ENCODE data around the gene CPLX1.
"Not testable (repeated sequence)": the region's sequence is repeated elsewhere in the genome, so short reads cannot be mapped to it uniquely, and the experiment has no call there.

CPLX1 gene

DNA sequence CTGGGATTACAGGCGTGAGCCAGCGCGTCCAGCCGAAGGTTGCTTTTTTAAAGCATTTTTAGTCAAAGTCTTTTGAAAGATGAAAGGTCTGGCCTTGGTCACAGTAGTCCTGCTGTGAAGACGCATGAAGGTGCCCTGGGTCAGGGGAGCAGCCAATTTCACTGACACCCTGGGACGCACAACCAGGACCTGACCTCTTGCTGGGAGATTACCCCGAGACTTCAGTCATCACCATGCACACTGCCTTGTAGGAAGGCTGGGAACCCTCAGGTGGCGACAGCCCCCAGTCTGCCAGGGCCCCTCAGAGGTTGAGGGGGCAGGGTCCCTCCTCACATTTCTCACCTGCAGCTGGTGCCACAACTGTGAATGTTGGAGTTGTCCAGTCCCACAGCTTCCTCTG lies 53.2 kb downstream of the CPLX1 start:
- DNase-seq = no peak

DNA sequence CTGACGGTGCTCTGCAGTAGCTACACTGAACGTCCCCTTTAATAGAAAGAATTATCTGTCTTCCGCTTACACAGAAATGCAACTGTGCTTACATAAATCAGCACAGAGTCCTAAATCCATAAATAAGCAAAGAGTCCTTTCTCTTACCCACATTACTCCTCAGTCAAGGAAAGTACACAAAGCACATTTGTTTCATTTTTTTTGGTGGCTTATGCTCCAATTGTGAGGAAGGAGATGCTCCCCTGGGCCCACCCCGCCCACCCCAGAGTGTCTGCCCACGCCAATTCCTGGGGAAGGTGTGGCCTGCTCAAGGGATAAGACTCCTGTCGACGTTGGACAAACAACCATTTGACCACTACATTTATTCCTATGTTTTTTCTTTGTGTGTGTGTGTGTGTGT lies 53.8 kb downstream of the CPLX1 start:
- no peak for DNase-seq

- no peak for DNase-seq
Measured at GRCh38 chr4:771464-771863, 54.5 kb downstream of the CPLX1 start.

- no peak for DNase-seq
Measured at GRCh38 chr4:770022-770421, 55.9 kb downstream of the CPLX1 start.

GRCh38 chr4:769511-769910 lies 56.4 kb downstream of the CPLX1 start:
- no peak for DNase-seq

GRCh38 chr4:768995-769394 lies 56.9 kb downstream of the CPLX1 start:
- DNase-seq = no peak

GRCh38 chr4:768076-768475 lies 57.9 kb downstream of the CPLX1 start:
- no peak for DNase-seq

DNA sequence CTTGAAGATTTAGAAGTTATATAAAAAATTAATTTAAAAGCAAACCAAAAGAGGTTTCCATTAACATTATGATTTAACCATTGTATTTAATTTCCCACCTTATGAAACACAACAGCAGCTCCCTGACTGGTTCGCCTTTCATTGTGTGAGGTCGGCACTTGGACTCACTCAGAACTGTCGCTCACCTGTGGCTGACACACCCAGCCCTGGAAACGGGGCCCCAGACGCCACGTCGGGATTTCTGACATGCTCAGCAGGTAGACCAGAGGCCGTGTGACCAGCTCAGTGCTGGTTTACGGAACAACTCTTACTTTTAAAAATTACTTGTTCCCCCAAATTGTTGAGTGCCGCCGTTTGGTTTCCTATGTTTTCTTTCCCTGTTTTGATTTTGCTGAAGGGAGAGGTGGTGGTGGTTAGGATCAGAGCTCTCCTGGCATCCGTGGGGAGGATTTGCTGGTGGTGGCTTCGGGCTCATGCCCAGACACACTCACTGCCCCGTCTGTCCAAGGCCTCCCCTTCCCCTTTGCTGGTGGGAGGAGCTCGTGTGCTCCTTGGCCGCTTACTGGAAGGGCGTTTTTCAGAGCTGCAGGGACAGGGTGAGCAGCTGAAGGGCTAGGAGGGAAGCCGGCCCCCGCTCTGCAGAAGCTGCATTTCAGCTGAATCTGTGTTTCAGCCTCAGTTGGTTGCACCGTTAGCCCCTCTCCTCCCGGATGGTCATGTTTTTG lies 59.2 kb downstream of the CPLX1 start:
- DNase-seq = no peak

- no peak for DNase-seq
Measured at GRCh38 chr4:766152-766515, 59.8 kb downstream of the CPLX1 start.

GRCh38 chr4:764405-765169 lies 61.3 kb downstream of the CPLX1 start:
- no peak for DNase-seq

DNA sequence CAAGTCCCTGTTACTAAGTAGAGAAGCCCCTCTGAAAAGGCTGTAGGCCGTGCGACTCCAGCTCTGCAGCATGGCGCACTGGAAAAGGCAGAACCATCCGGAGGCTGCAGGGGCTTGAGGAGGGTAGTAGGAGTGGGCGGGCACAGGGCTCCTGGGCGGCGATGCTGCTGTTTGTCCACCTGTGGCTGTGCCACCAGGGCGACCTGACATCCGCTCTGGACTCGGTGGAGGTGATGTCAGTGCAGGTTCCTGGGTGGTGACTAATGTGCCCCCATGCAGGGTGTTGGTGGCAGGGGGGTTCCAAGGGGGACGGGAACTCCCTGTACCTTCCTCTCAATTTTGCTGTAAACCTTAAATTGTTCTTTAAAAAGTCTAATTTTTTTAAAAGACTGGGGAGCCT lies 62.0 kb downstream of the CPLX1 start:
- no peak for DNase-seq

DNA sequence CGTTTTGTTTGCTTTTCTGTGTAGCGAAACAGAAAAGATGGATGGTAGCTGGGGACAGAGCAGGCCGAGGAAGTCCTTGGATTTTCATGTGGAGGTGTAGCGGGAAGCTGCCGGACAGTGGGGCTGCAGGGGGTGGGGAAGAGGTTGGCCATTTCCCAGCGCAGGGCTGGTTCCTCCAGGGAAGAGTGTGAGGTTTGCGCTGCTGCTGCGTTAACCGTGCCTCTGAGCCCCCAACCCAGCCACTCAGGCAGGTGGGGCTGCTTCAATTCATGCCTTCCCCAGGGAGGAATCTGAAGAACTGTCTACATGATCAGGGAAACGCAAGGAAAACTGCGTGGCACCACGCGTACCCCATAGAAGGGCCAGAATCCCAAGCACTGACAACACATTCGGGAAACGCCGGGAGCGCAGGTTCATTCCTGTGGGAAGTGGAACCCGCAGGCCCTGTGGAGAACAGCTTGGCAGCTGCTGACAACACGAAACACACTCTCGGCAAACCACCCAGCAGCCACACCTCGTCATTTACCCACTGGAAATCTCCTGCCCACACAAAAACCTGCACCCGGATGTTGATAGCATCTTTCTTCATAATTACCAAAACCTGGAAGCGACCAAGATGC lies 62.6 kb downstream of the CPLX1 start:
- no peak for DNase-seq

DNA sequence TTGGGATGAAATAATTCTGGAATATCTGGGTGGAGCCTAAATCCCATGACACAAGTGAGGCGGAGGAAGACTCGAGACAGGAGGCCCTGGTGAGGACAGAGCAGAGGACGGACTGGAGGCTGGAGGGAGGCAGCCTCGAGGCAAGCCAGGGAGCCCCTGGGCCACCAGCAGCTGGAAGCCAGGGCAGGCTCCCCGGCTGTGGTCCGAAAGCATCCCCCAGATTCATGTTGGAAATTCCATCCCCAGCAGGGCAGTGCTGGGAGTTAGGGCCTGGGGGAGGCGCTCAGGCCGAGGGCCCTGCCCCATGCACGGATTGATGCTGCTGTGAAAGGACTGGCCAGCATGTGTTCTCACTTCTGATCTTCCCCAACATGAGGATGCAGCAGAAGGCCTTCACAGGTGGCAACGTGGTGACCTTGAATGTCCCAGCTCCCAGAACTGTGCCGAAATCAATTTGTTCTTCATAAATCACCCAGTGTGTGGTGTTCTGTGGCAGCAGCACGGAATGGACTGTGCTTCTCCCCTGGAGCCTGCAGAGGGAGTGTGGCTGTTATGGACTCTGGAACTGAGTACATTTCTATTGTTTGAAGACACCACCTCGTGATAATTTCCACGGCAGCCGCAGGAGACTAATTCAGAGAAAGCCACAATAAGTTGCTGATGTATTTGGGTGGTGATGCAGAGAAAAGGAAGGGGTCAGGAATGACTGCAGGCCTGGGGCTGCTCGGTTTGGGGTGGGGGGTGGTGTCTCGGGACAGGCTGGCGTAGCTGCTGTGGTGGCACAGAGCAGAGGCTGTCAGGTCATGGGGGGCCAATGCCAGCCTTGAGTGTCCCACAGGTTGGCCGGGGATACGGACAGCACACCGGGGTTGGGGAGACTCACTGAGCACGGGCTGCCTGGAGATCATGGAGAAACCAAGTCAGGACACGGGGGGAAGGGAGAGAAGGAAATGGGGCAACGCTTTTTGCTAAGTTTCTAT lies 63.4 kb downstream of the CPLX1 start:
- DNase-seq = no peak

DNA sequence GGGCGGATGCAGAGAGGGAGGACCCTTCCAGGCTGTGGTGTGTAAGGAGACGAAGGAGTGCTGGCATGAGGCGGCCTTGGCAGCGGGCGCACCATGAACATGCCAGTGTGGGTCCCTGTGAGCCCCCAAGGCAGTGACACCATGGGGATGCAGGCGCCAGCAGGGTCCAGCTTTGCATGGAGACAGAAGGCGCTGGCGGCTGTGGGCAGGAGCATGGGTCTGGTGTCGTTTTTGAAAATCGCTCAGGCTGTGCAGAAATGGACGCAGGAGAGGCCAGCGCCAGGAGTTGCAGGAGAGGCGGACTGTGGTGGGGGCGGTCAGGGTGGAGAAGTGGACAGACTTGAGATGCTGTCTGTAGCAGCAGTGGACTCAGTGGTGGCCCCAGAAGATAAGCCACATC lies 64.2 kb downstream of the CPLX1 start:
- no peak for DNase-seq

- no peak for DNase-seq
Measured at GRCh38 chr4:761086-761485, 64.8 kb downstream of the CPLX1 start.

DNA sequence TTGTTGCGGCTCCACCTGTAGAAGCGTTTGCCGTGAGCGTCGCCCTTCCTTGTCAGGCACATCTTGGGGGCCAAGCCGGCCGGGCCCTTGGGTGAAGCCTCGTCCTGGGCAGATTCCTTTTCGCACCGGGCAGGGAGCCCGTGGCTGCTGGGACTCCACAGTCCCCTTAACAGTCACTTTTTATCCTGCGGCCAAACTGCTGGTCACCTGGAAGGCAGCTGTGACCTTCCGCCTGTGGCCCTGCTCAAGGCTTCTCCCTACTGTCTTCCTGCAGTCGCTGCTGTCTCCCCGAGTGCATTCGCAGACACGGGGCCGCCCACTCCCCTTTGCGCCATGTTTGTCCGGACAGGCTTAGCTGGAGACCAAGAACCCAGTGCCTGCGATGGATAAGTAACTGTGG lies 65.3 kb downstream of the CPLX1 start:
- DNase-seq = no peak

DNA sequence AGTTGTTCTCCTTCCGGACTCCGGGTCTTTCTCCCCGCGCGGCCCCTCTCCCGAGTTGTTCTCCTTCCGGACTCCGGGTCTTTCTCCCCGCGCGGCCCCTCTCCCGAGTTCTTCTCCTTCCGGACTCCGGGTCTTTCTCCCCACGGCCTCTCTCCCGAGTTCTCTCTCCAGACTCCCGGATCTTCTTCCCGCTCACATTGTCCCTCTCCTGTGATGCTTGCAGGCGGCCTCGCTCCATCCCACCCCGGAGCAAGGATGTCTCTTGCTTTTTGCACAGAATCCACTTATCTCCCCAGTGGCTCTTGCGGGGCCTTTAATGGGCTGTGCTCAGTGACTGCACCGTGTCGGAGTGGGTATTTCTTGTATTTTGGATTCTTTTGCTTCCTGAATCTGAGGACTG lies 66.1 kb downstream of the CPLX1 start:
- DNase-seq = not testable (repeated sequence)

DNA sequence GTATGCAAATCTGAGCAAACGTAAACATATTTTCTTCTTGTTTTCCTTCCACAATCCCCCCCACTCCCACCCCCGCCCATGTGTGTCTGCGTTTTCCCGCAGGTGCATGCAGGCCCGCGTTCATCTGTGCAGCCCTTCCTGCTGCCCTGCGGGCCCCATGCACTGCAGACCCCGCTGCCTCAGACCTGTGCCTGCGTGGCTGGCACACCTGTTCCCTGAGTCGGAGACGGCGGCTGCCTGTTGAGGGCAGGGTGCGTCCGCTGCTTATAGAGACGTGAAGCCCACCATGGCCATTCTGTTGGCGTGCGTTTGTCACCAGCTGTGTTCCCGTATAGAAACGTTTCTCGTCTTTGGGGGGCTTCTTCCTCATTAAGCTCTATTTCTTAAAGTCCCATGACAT lies 68.8 kb downstream of the CPLX1 start:
- DNase-seq = no peak

DNA sequence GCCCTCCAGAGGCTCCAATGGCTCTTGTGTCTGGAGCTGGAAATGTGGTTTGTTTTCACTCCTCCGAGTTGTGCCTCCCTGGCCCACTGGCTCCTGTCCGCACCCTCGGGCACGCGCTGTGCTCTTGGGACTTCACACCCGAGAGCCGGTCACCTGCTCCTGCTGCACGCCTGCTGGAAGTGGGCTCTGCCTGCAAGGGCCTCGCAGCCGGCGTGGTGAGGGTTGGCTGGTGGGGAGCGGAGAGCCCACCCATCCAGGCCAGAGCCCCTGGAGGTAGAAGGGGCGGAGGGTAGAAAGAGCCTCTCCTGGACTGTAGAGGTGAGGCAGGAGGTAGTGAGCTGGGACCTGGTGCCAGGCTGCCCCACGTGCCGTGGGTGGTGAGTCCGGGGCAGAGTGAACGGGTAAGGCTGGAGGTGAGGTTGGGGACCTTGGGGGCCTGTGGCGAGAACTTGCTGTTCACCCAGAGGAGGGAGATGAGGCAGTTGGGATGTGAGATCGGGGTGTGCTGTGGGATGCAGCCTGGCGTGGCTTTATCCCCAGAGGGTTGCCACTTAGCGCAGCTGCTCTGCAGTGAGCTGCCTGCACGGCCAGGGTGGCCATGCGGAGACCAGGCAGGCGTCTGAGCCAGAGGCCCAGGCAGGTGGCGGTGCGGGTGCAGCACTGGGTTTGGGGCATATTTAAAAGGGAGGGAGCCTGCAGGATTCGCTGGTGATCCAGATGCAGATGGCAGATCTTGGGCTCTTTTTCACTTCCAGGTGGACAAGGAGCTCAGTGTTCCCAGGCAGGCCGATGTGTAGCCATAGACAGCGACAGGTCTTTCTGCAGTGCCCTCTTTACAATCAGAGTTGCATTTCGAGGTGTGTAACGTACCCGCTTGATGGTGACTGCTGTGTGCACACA lies 71.5 kb downstream of the CPLX1 start:
- DNase-seq = no peak

DNA sequence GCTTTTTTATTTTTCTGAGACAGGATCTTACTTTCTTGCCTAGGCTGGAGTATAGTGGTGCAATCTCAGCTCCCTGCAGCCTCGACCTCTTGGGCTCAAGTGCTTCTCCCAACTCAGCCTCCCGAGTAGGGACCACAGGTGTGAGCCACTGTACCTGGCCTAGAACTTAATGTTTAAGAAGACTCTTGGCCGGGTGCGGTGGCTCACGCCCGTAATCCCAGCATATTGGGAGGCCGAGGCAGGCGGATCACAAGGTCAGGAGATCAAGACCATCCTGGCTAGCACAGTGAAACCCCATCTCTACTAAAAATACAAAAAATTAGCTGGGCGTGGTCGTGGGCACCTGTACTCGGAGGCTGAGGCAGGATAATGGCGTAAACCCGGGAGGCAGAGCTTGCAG lies 72.7 kb downstream of the CPLX1 start:
- DNase-seq = not testable (repeated sequence)

- DNase-seq = no peak
Measured at GRCh38 chr4:752196-752861, 73.6 kb downstream of the CPLX1 start.
